Stimulated activated CD4-positive, alpha-beta T cell treated with anti-CD3 and anti-CD28 coated beads, Interleukin-4, amount 100 ng/mL, for 1 hour (primary cell): Measurements from ENCODE around the gene BORCS8.
"Not testable (repeated sequence)": the region's sequence is repeated elsewhere in the genome, so short reads cannot be mapped to it uniquely, and the experiment has no call there.

Experiments
- DNase-seq: peaks from one replicate; pipeline ENCODE4 v3.0.0-alpha.2; 2020

Gene BORCS8

GRCh38 chr19:19192078-19192882 is at the start of gene BORCS8, which contains the start of gene RFXANK:
Gene BORCS8 (minus strand): TSS chr19:19192152. CDS start chr19:19192117, 35 bp downstream.
Gene RFXANK (plus strand): TSS chr19:19192258. CDS start chr19:19193947, 1,689 bp downstream.
- peak; percentile 97 for DNase-seq

GRCh38 chr19:19240476-19240875 is 48.5 kb upstream of the BORCS8 start:
- DNase-seq: no peak

GRCh38 chr19:19239675-19240074 is 47.7 kb upstream of the BORCS8 start:
- no peak for DNase-seq

- DNase-seq: no peak
Observed at GRCh38 chr19:19238126-19238894, 46.4 kb upstream of the BORCS8 start.

- DNase-seq: no peak
Observed at GRCh38 chr19:19236173-19236572, 44.2 kb upstream of the BORCS8 start.

- DNase-seq: no peak
Observed at GRCh38 chr19:19234220-19234816, 42.4 kb upstream of the BORCS8 start.

- DNase-seq: no peak
Observed at GRCh38 chr19:19232261-19232721, 40.3 kb upstream of the BORCS8 start.

- DNase-seq: no peak
Observed at GRCh38 chr19:19230999-19231398, 39.0 kb upstream of the BORCS8 start.

GRCh38 chr19:19229701-19230100 is 37.7 kb upstream of the BORCS8 start:
- DNase-seq: no peak

- DNase-seq: no peak
Observed at GRCh38 chr19:19227217-19227616, 35.3 kb upstream of the BORCS8 start.

- no peak for DNase-seq
Observed at GRCh38 chr19:19226663-19227062, 34.7 kb upstream of the BORCS8 start.

GRCh38 chr19:19226204-19226603 is 34.3 kb upstream of the BORCS8 start:
- no peak for DNase-seq

- DNase-seq: peak; percentile 73
Observed at GRCh38 chr19:19224852-19225494, 33.0 kb upstream of the BORCS8 start.

GRCh38 chr19:19224150-19224851 is 32.3 kb upstream of the BORCS8 start:
- no peak for DNase-seq

- DNase-seq: no peak
Observed at GRCh38 chr19:19223636-19224035, 31.7 kb upstream of the BORCS8 start.

GRCh38 chr19:19223060-19223459 is 31.1 kb upstream of the BORCS8 start:
- DNase-seq: no peak

- not testable (repeated sequence) for DNase-seq
Observed at GRCh38 chr19:19221000-19221399, 29.0 kb upstream of the BORCS8 start.

GRCh38 chr19:19218911-19219310 is 27.0 kb upstream of the BORCS8 start:
- DNase-seq: no peak

GRCh38 chr19:19217099-19217498 is 25.1 kb upstream of the BORCS8 start:
- no peak for DNase-seq

- no peak for DNase-seq
Observed at GRCh38 chr19:19215792-19216191, 23.8 kb upstream of the BORCS8 start.

GRCh38 chr19:19214892-19215291 is 22.9 kb upstream of the BORCS8 start:
- DNase-seq: peak; percentile 37

GRCh38 chr19:19214159-19214490 is 22.2 kb upstream of the BORCS8 start:
- DNase-seq: no peak
